ENCODE data around the gene GPSM3.

DNA sequence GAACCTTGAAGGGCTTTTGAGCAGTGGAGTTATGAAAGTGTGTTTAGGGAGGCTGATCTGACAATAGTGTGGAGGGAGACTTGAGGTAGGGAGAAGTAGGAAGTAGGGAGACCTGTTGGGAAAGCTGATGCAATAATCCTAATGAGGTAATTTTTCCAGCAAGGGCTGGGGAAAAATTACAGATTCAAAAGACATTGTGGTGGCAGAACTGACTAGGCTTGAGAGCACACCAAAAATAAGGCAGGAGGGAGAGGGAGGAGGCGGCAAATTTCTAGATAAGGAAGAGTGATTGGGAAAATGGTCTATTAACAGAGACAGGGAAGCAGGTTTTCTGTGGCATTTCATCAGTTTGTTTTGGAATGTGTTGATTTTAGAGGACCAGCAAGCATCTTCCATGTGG is 46.2 kb downstream of the GPSM3 start:
- no peak for TF ChIP-seq EZH2 (IDR thresholded peaks at IDR 0.05; ENCODE audit: low read length)
- TF ChIP-seq, protein P1, sequence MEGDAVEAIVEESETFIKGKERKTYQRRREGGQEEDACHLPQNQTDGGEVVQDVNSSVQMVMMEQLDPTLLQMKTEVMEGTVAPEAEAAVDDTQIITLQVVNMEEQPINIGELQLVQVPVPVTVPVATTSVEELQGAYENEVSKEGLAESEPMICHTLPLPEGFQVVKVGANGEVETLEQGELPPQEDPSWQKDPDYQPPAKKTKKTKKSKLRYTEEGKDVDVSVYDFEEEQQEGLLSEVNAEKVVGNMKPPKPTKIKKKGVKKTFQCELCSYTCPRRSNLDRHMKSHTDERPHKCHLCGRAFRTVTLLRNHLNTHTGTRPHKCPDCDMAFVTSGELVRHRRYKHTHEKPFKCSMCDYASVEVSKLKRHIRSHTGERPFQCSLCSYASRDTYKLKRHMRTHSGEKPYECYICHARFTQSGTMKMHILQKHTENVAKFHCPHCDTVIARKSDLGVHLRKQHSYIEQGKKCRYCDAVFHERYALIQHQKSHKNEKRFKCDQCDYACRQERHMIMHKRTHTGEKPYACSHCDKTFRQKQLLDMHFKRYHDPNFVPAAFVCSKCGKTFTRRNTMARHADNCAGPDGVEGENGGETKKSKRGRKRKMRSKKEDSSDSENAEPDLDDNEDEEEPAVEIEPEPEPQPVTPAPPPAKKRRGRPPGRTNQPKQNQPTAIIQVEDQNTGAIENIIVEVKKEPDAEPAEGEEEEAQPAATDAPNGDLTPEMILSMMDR (optimal IDR thresholded peaks at IDR 0.05 in 1 of 3, IDR thresholded peaks at IDR 0.05 in 1 of 3, conservative IDR thresholded peaks at IDR 0.05 in 1 of 3; ENCODE audit: extremely low read depth in 1 of 3, insufficient read depth in 2 of 3, low read length in 3 of 3), result no peak
